ENCODE measurements around the gene HOXA11. TPM values are rescaled to one million over a fixed set of nuclear protein-coding genes. Genes with fewer than 3 reads are reported as not detected.
A peak's percentile ranks its signal among the peaks of the same experiment; 100 is the strongest.

Gene HOXA11
- 4.4 and 5.9 TPM in 2 replicates for total RNA-seq (2014; rRNA removed; shearing (Covaris generic))

DNA sequence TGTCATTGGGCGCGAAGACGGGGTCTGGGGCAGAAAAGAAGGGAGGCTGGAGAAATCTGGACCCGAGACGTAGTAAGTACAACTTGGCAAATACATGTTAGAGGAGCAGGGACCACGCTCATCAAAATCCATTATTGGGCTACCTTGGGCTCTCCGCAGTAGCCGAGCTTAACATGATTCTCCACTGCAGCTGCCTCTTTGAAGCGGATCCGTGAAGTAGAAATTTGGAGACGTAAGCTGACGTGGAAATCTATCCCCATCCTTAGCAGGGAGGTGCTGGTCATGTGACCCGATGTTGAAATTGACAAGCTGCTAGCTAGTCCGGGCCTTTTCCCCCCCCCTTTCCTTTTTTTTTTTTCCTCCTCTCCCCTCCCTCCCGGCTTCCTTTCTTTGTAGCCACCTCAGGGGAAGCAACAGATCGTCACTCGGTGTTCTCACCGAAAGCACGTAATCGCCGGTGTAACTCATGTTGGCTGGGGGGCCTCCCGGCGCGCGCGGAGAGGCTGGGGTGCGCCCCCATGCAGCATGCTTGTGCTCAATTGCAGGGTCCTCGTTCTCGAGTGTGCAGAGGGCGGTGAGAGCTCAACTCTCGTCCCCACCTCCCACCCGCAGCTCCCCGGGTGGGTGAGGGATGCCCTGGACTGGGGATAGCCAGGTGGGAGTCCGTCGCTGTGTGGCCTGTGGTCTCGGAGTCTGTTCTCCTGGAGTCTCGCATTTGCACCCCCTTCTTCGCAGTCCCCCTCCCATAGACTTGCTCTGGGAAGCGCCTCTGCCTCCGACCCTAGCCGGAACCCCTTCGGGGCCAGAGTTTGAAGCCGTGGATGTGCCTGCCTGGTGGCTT, at the start of gene HOXA11:
Gene HOXA11 (minus strand): TSS at position 220 of the 841 bp plus-strand sequence. CDS start 88 bp downstream, at position 132.
- Histone ChIP-seq H3K9me3 (replicated peaks) (no peaks in the 10 kb centered on the region), H3K27ac (peak within 1 kb of the TSS; percentile 85), H3K4me3 (peak within 1 kb of the TSS; percentile 65), H3K27me3 (replicated peaks) (no peaks in the 10 kb centered on the region), H3K4me1 (replicated peaks) (peaks cover 83% of the 10 kb centered on the region), H3K36me3 (peaks cover 15% of the 10 kb centered on the region)
- DNase-seq (ENCODE audit: low read depth in 1 of 2, low spot score in 2 of 2): peak; percentile 79 to 87

DNA sequence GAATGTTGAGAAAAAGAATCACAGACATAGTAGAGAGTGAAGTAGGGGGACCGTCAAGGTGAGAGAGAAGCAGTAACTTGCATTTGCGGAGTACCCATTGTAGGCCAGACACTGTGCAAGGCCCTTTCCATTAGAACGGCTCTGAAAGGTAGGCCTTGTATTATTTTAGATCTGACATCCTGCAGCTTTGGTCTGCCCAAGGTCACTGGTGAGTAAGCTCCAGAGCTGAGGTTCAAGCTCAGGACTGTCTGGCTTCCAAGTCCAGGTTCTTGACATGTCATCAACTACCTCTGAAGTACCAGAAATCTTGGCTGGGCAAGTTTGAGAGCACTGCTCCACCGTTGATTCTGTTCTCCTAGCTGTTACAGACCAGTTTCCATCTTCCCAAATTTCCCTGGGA, 44.4 kb upstream of the HOXA11 start:
- Histone ChIP-seq H3K27ac (no peak overlapping the region), H3K9me3 (replicated peaks) (no peaks in the 10 kb centered on the region), H3K27me3 (replicated peaks) (no peaks in the 10 kb centered on the region), H3K4me3 (no peak overlapping the region), H3K36me3 (no peaks in the 10 kb centered on the region), H3K4me1 (replicated peaks) (no peaks in the 10 kb centered on the region)
- DNase-seq (ENCODE audit: low read depth in 1 of 2, low spot score in 2 of 2): no peak

DNA sequence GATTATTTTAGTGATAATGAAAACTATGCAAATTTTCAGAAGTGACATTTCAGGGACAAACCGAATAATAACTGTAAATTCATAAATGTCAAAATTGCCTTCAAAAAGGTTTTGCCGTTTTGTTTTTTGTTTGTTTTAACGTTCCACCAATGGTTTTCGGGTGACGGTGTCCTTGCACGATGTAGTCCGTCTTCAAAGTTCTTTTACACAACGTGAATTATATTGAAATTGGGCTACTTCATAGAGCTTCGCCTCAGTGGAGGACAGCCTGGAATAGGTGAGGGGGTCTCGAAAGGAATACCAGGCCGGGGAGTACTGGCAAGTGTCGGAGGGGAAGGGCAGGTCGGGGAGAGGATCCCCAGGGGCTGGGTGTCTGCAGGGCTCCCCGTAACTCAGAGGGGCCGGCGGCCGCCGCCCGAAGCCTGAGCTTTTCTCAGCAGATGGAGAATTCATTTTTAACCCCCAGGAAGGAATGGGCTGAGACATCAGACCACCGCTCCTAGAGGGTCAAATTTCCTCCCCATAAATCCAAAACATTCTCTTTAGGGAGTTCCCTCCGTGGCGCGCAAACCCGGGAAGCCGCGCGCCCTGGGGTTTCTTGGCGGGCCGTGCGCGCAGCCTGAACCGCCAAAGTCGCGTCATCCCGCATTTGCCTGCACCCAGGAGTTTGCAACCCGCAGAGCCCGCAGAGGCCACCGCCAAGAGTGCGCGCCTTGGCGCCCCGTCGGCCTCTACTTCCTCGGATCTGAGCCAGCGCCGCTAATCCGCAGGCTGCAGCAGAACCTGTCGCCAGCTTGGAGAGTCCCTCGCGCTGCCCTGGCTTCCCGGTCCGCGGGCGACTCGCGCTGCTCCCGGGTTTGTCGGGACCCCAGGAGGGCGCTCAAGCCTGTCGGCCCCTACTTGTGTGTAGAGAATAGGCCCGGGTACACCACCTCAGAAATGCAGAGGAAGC, 40.2 kb upstream of the HOXA11 start:
- no peaks in the 10 kb centered on the region for H3K9me3 ChIP-seq (replicated peaks)
- H3K36me3 ChIP-seq: no peaks in the 10 kb centered on the region
- DNase-seq (ENCODE audit: low read depth in 1 of 2, low spot score in 2 of 2): no peak
- no peaks in the 10 kb centered on the region for H3K27me3 ChIP-seq (replicated peaks)
- no peak overlapping the region for H3K27ac ChIP-seq
- H3K4me1 ChIP-seq (replicated peaks): no peaks in the 10 kb centered on the region
- H3K4me3 ChIP-seq: no peak overlapping the region

DNA sequence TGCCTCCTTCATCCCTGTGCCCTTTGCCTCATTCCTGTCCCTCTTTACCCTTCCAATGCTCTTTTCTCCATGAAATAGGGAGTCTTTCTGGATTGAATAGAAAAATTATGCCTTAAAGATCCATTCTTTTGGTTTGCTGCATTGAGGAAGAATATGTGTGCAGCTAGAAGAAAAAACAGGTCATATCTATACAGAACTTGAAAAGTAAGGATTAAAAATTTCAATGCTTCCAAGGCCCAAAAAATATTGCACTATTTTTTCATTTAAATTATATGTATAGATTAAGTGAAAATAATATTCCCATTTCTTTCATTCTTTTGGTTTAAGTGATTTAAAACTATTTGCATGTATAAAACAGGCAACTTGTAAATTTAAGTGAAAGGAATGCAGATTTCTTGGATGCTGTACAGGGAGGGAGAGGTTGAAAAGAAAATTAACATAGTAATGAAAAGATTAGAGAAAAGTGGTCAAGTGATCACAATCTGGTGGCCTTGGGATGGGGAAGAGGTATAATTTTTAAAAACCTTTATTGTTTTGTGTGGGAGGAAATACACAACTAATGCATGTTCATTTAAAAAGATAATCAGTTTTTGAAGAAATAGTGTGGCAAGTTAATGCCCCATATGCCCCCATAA, 39.0 kb upstream of the HOXA11 start:
- Histone ChIP-seq H3K4me1 (replicated peaks) (no peaks in the 10 kb centered on the region), H3K27me3 (replicated peaks) (no peaks in the 10 kb centered on the region), H3K4me3 (no peak overlapping the region), H3K9me3 (replicated peaks) (no peaks in the 10 kb centered on the region), H3K27ac (no peak overlapping the region), H3K36me3 (no peaks in the 10 kb centered on the region)
- no peak for DNase-seq (ENCODE audit: low read depth in 1 of 2, low spot score in 2 of 2)

DNA sequence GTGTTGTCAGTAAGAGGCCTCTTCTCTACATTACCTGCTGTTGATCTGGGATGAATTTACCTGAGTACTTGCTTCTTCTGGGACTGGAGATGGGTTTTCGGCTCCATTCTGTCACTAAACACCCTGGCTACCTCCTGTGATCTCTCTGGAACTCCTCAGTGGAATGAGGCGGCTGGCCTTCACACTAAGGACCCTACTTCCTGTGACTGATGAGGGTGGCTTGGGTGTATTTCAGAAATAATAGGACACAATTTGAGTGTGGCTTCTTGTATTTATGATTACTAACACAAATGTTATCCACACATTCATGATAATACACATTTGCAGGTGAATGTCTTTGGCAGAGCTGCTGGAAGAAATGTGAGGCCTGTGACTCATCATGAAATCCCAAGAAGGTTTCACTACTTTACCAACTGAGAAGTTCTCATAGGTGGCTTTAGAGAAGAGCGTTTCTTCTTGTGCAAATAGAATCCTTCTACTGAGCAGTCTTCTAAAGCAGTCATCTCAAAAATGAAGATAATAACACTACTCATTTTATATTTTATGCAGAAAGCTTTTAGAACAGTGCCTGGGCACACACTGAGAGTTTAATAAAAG, 36.3 kb upstream of the HOXA11 start:
- no peak overlapping the region for H3K4me3 ChIP-seq
- no peaks in the 10 kb centered on the region for H3K4me1 ChIP-seq (replicated peaks)
- DNase-seq (ENCODE audit: low read depth in 1 of 2, low spot score in 2 of 2): no peak
- H3K9me3 ChIP-seq (replicated peaks): no peaks in the 10 kb centered on the region
- H3K27ac ChIP-seq: no peak overlapping the region
- H3K36me3 ChIP-seq: no peaks in the 10 kb centered on the region
- H3K27me3 ChIP-seq (replicated peaks): no peaks in the 10 kb centered on the region

DNA sequence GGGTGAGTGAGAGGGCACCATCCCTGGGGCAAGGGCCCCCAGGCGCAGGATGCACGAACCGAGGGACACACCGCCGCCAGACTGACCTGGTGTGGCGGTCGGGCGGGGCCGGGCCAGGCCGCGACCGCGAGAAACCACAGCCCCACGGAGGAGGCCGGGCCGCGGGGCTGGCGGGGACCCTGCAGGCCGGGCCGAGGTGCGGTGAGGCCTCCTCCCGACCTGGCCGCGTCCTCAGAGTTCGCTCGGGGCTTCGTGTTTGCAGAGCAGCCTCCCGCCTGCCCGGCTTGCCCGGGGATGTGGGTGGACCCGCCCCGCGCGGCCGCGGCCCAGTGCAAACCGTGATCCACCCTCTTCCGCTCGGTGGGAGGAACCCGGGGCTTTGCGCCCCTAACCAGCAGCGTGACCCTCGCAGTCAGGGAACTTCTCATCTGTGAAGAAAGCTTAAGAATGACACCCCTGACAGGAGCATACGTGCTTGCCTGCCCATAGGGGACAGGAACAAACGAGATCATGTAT, 35.5 kb upstream of the HOXA11 start:
- no peak for DNase-seq (ENCODE audit: low read depth in 1 of 2, low spot score in 2 of 2)
- Histone ChIP-seq H3K4me3 (no peak overlapping the region), H3K27me3 (replicated peaks) (no peaks in the 10 kb centered on the region), H3K4me1 (replicated peaks) (no peaks in the 10 kb centered on the region), H3K27ac (no peak overlapping the region), H3K36me3 (no peaks in the 10 kb centered on the region), H3K9me3 (replicated peaks) (no peaks in the 10 kb centered on the region)

DNA sequence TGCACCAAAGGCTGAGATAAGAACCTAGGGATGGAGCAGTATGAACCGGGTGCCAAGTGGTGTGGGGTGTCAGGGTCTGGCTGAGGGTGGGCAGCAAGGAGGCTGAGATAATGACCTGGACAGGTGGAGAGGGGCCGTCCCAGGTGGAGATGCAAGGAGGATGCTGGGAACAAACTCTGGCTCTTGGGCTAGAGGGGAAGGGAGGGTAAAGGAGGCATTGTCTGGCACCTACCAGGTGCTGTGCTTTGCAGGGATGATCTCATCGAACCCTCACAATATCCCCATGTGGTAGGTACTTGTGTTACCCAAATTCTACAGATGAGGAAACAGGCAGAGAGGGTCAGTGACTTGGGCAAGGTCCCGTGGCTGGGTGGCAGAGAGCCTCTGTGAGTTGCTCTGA, 34.8 kb upstream of the HOXA11 start:
- no peak for DNase-seq (ENCODE audit: low read depth in 1 of 2, low spot score in 2 of 2)
- no peaks in the 10 kb centered on the region for H3K9me3 ChIP-seq (replicated peaks)
- no peaks in the 10 kb centered on the region for H3K27me3 ChIP-seq (replicated peaks)
- H3K27ac ChIP-seq: no peak overlapping the region
- no peaks in the 10 kb centered on the region for H3K36me3 ChIP-seq
- H3K4me3 ChIP-seq: no peak overlapping the region
- H3K4me1 ChIP-seq (replicated peaks): no peaks in the 10 kb centered on the region

DNA sequence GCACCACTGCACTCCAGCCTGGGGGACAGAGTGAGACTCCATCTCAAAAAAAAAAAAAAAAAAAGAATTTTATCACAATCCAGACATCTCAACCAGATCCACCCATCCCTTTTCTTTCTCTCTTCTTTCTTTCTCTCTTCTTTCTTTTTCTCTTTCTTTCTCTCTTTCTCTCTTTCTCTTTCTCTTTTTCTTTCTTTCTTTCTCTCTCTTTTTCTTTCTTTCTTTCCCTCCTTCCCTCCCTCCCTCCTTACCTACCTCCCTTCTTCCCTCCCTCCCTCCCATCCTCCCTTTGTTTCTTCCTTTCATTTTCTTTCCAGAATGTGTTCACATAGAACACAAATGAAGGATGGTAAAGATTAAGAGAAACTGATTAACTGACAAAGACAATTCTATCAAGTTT, 32.9 kb upstream of the HOXA11 start:
- Histone ChIP-seq H3K27ac (no peak overlapping the region), H3K4me1 (replicated peaks) (no peaks in the 10 kb centered on the region), H3K27me3 (replicated peaks) (no peaks in the 10 kb centered on the region), H3K36me3 (no peaks in the 10 kb centered on the region), H3K4me3 (no peak overlapping the region), H3K9me3 (replicated peaks) (no peaks in the 10 kb centered on the region)
- DNase-seq (ENCODE audit: low read depth in 1 of 2, low spot score in 2 of 2): no peak

DNA sequence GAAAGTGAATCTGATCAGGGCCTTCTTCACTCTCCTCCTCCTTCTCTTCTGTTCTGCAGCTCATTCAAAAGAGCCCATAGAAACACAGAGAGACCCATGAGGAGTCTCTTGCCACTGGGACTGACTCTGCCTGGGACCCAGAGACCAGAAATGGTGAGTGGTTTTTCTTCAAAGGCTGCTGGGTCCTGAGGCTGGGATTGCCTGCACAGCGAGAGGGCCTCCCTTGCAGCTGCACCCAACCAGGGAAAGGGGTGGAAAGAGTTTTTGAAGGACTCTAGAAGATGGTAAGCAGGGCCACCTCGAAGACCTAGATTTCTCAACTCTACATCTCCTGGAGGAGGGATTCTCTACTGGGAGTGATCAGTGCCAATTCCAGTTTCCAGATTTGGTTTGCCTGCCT, 30.3 kb upstream of the HOXA11 start:
- no peak overlapping the region for H3K27ac ChIP-seq
- no peak for DNase-seq (ENCODE audit: low read depth in 1 of 2, low spot score in 2 of 2)

DNA sequence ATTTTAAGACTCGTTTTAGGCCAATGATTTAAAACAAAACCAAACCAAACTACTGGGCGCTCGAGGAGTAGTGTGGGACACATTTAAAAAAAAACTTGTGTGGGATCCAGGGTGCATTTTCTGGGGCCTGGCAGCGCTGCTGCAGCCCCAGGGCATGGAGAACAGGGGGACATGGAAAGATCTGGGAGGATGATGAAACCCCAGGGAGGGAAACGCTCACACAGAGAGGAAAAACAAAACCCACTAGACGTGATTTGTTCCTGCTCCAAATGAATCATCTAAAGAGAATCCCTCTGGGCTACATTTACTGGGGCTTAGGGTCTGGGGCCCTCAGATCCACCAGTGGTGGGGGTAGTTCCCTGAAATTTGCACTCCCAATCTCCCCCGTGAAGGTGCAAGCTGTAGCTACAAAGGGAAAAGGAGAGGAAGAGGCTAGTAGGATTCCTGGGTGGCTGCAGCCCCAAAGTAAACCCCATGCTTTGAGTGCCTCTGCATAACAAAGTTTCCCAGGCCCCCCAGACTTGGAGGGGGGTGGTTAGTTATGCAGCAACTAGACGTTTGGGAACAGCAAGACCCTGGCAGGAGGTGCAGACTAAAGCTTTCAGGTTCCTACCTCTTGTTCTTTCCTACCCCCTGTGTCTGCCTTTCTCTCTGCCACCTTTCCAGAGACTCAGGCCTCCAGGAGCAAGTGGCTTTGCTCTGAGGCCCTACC, 29.4 kb upstream of the HOXA11 start:
- no peak for DNase-seq (ENCODE audit: low read depth in 1 of 2, low spot score in 2 of 2)
- Histone ChIP-seq H3K27me3 (replicated peaks) (no peaks in the 10 kb centered on the region), H3K4me1 (replicated peaks) (no peaks in the 10 kb centered on the region), H3K27ac (no peak overlapping the region), H3K36me3 (no peaks in the 10 kb centered on the region), H3K9me3 (replicated peaks) (no peaks in the 10 kb centered on the region), H3K4me3 (no peak overlapping the region)

More for the DNA sequence above, 30.3 kb upstream of the HOXA11 start:
- Histone ChIP-seq H3K27me3 (replicated peaks) (no peaks in the 10 kb centered on the region), H3K36me3 (no peaks in the 10 kb centered on the region), H3K4me1 (replicated peaks) (no peaks in the 10 kb centered on the region), H3K9me3 (replicated peaks) (no peaks in the 10 kb centered on the region), H3K4me3 (no peak overlapping the region)

DNA sequence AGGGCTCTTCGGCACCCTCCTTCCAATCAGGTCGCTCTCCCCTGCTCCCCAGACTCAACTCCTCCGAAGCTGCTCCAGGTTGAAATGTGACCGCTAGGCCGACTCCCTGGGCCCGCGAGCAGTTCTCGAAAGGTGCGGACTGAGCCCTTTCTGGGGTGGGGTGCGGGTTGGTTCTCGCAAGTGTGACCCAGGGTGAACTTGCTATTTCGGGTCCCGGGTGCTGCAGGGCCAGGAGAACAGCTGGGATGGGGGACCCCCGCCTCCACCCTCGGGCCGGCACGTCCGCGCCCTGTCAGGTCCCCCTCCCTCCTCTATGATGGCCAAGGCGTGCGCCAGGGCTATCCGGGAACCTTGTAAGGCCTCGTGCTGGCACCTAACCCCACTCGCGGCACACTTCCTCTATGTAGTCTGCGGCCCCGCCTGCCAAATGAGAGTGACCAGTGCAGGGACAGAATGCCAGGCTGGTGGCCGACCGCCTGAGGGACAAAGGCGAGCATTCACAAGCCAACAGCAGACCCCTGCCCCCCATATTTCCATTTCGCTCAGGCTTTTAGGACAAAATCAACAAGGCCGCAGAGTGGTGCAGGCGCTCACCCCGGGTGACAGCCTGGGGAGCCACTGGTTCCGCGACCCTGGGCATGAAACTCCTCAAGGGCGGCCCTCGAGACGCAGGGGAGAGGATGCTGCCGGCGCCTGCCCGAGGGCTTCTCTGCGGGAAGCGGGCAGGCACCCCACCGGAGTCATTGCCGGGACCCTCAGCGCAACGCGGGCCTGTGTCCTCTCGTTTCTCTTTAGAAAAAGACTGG, 28.6 kb upstream of the HOXA11 start:
- H3K27me3 ChIP-seq (replicated peaks): no peaks in the 10 kb centered on the region
- no peaks in the 10 kb centered on the region for H3K9me3 ChIP-seq (replicated peaks)
- no peak for DNase-seq (ENCODE audit: low read depth in 1 of 2, low spot score in 2 of 2)

More for the DNA sequence above, 28.6 kb upstream of the HOXA11 start:
- Histone ChIP-seq H3K4me1 (replicated peaks) (no peaks in the 10 kb centered on the region), H3K4me3 (no peak overlapping the region), H3K27ac (no peak overlapping the region), H3K36me3 (no peaks in the 10 kb centered on the region)

All from SJSA1 (cell line).